GM23338 (cell line): Measurements from ENCODE around the gene GLT6D1. TPM values are rescaled to one million over a fixed set of nuclear protein-coding genes. Genes with fewer than 3 reads are reported as not detected.

Source experiments
- ATAC-seq: fragments of 200-7000 bp; cut with Tn5 transposase; 3 replicates; pipeline ENCODE4 v1.9.1; 2020
- DNase-seq: peaks from one replicate; pipeline ENCODE4 v3.0.0-alpha.2; 2015; ENCODE audit warnings: low spot score
- H2AFZ ChIP-seq: fragments of 200-600 bp; sonication (generic); 2 replicates; pipeline ENCODE4 v1.8.0; 2016; ENCODE audit warnings: antibody characterized with exemption, mild to moderate bottlenecking, moderate library complexity
- H3F3A ChIP-seq: fragments of 200-600 bp; sonication (generic); replicated peaks from 2 replicates; pipeline ENCODE4 v1.8.0; 2017; ENCODE audit warnings: antibody characterized with exemption, mixed run types, low read depth
- H3K27ac ChIP-seq: fragments of 200-600 bp; sonication (generic); 2 replicates; pipeline ENCODE4 v1.6.1; 2016; ENCODE audit warnings: low read depth
- H3K27me3 ChIP-seq: fragments of 200-600 bp; sonication (generic); 2 replicates; pipeline ENCODE4 v1.8.0; 2016; ENCODE audit warnings: mild to moderate bottlenecking, mixed run types, moderate library complexity; ENCODE audit not compliant: insufficient read depth
- H3K36me3 ChIP-seq: fragments of 200-600 bp; sonication (generic); 2 replicates; pipeline ENCODE4 v1.8.0; 2016; ENCODE audit warnings: mild to moderate bottlenecking; ENCODE audit not compliant: insufficient read depth
- H3K4me1 ChIP-seq: fragments of 200-600 bp; sonication (generic); 2 replicates; pipeline ENCODE4 v1.8.0; 2016; ENCODE audit warnings: mild to moderate bottlenecking, moderate library complexity; ENCODE audit not compliant: insufficient read depth
- H3K4me2 ChIP-seq: fragments of 200-600 bp; sonication (generic); 2 replicates; pipeline ENCODE4 v1.7.1; 2017; ENCODE audit warnings: mixed run types
- H3K4me3 ChIP-seq: fragments of 200-600 bp; sonication (generic); 2 replicates; pipeline ENCODE4 v1.6.1; 2016; ENCODE audit warnings: mixed run types
- H3K79me2 ChIP-seq: fragments of 200-600 bp; sonication (generic); replicated peaks from 2 replicates; pipeline ENCODE4 v1.8.0; 2017; ENCODE audit warnings: mild to moderate bottlenecking; ENCODE audit not compliant: insufficient read depth
- H3K9me2 ChIP-seq: fragments of 200-600 bp; sonication (generic); 2 replicates; pipeline ENCODE4 v1.8.0; 2017; ENCODE audit not compliant: insufficient read depth
- H4K20me1 ChIP-seq: fragments of 200-600 bp; sonication (generic); replicated peaks from 2 replicates; pipeline ENCODE4 v1.8.0; 2017; ENCODE audit warnings: mild to moderate bottlenecking; ENCODE audit not compliant: insufficient read depth
- H3K27ac Mint-ChIP-seq: 2 replicates; pipeline ENCODE4 v1.8.0; 2020; ENCODE audit warnings: inconsistent platforms, mild to moderate bottlenecking, moderate library complexity, mixed read lengths
- H3K27me3 Mint-ChIP-seq: 3 replicates; pipeline ENCODE4 v1.8.0; 2022; ENCODE audit warnings: low read depth, mild to moderate bottlenecking, moderate library complexity, mixed read lengths, inconsistent platforms; ENCODE audit not compliant: insufficient read depth, poor library complexity
- H3K36me3 Mint-ChIP-seq: 3 replicates; pipeline ENCODE4 v1.8.0; 2021; ENCODE audit warnings: low read depth, mild to moderate bottlenecking, inconsistent platforms, moderate library complexity, mixed read lengths
- H3K4me1 Mint-ChIP-seq: 3 replicates; pipeline ENCODE4 v1.8.0; 2020; ENCODE audit warnings: mild to moderate bottlenecking, inconsistent platforms, mixed read lengths
- H3K4me3 Mint-ChIP-seq: 3 replicates; pipeline ENCODE4 v1.8.0; 2021; ENCODE audit warnings: moderate library complexity, mild to moderate bottlenecking, inconsistent platforms, mixed read lengths
- H3K9me3 Mint-ChIP-seq: 3 replicates; pipeline ENCODE4 v1.8.0; 2020; ENCODE audit warnings: moderate library complexity, mild to moderate bottlenecking, inconsistent platforms, mixed read lengths
- CTCF ChIP-seq, 2 experiments: fragments of 200-600 bp in 1 of 2; sonication (generic) in 1 of 2; conservative IDR thresholded peaks; 2 replicates each; pipeline versions ENCODE4 v1.5.1 to v1.6.1; 2016 to 2017; ENCODE audit warnings: antibody characterized with exemption in 2 of 2, low read depth in 2 of 2, mild to moderate bottlenecking in 2 of 2, moderate library complexity in 1 of 2
- EZH2phosphoT487 ChIP-seq: fragments of 200-600 bp; sonication (generic); IDR thresholded peaks from one replicate; pipeline ENCODE4 v1.8.1; 2018; ENCODE audit warnings: antibody characterized with exemption; ENCODE audit not compliant: unreplicated experiment
- JUNB ChIP-seq: IDR thresholded peaks from one replicate; pipeline ENCODE4 v1.6.1; 2016; ENCODE audit warnings: antibody characterized with exemption; ENCODE audit not compliant: unreplicated experiment
- NANOG ChIP-seq: IDR thresholded peaks from 2 replicates; pipeline ENCODE4 v1.6.1; 2016; ENCODE audit warnings: antibody characterized with exemption, borderline replicate concordance
- POLR2AphosphoS5 ChIP-seq: IDR thresholded peaks from 2 replicates; pipeline ENCODE4 v1.6.1; 2016; ENCODE audit warnings: antibody characterized with exemption, low read depth
- REST ChIP-seq: IDR thresholded peaks from one replicate; pipeline ENCODE4 v1.6.1; 2018; ENCODE audit warnings: antibody characterized with exemption; ENCODE audit not compliant: unreplicated experiment
- STAT1 ChIP-seq: IDR thresholded peaks from one replicate; pipeline ENCODE4 v1.6.1; 2016; ENCODE audit warnings: antibody characterized with exemption; ENCODE audit not compliant: unreplicated experiment
- ZNF331 ChIP-seq: fragments of 250-450 bp; sonication (Bioruptor Pico); IDR thresholded peaks from 2 replicates; pipeline ENCODE4 v1.5.0; 2020; ENCODE audit warnings: low read depth, mild to moderate bottlenecking, moderate library complexity
- polyA plus RNA-seq: library from polyadenylated mRNA; unstranded; fragments of >200 nt; fragmentation: Nextera tagmentation; extraction: Ambion mirVana; gene quantifications from 2 replicates; pipeline ENCODE4 v1.2.1, GENCODE V29; 2016
- total RNA-seq: library from RNA; depleted of rRNA; stranded (reverse); fragments of >200 nt; shearing (Covaris generic); gene quantifications from 2 replicates; pipeline ENCODE4 v1.2.3, GENCODE V29; 2014

The GLT6D1 gene
- total and polyA plus RNA-seq, 2 experiments from 2014 or later: not detected

- H4K20me1 ChIP-seq: no peaks in the 10 kb centered on the region
- peaks cover 3% of the 10 kb centered on the region; the same call in 2 of the 3 replicates for H3K9me3 Mint-ChIP-seq
- H3K27ac Mint-ChIP-seq: no peak overlapping the region
- no peak overlapping the region for H2AFZ ChIP-seq
- H3K9me2 ChIP-seq: no peaks in the 10 kb centered on the region
- H3K27me3 ChIP-seq: no peaks in the 10 kb centered on the region
- peak; percentile 69 for DNase-seq
- H3K36me3 Mint-ChIP-seq: no peaks in the 10 kb centered on the region
- H3F3A ChIP-seq: no peaks in the 10 kb centered on the region
- H3K36me3 ChIP-seq: no peaks in the 10 kb centered on the region
- H3K27ac ChIP-seq: no peak overlapping the region
- H3K4me3 Mint-ChIP-seq: no peak overlapping the region
- no peak for TF ChIP-seq REST
- TF ChIP-seq CTCF (conservative IDR thresholded peaks at IDR 0.05; ENCODE audit: low read depth in 2 of 2): peak; percentile 78 to 84
- peaks cover 6% of the 10 kb centered on the region for H3K27me3 Mint-ChIP-seq
- no peak overlapping the region for H3K4me3 ChIP-seq
- no peaks in the 10 kb centered on the region for H3K4me1 ChIP-seq
- no peak overlapping the region for H3K4me2 ChIP-seq
- peak; percentile 33 for ATAC-seq
- H3K4me1 Mint-ChIP-seq: peaks cover 3% of the 10 kb centered on the region
- no peaks in the 10 kb centered on the region for H3K79me2 ChIP-seq
Observed at GRCh38 chr9:135602789-135603481, 36.4 kb downstream of the GLT6D1 start.

GRCh38 chr9:135601988-135602387, 37.4 kb downstream of the GLT6D1 start:
- peaks cover 3% of the 10 kb centered on the region for H3K4me1 Mint-ChIP-seq
- Histone ChIP-seq H3K9me2 (no peaks in the 10 kb centered on the region), H4K20me1 (no peaks in the 10 kb centered on the region), H3K4me1 (no peaks in the 10 kb centered on the region), H2AFZ (no peak overlapping the region), H3K4me2 (no peak overlapping the region), H3K27me3 (no peaks in the 10 kb centered on the region), H3K36me3 (no peaks in the 10 kb centered on the region), H3K79me2 (no peaks in the 10 kb centered on the region), H3F3A (no peaks in the 10 kb centered on the region), H3K4me3 (no peak overlapping the region), H3K27ac (no peak overlapping the region)
- ATAC-seq (no peak), DNase-seq (no peak)
- no peaks in the 10 kb centered on the region for H3K36me3 Mint-ChIP-seq
- no peak overlapping the region for H3K4me3 Mint-ChIP-seq
- no peak overlapping the region for H3K27ac Mint-ChIP-seq
- H3K9me3 Mint-ChIP-seq: peaks cover 3% of the 10 kb centered on the region; the same call in 2 of the 3 replicates
- peaks cover 6% of the 10 kb centered on the region for H3K27me3 Mint-ChIP-seq
- TF ChIP-seq NANOG (no peak), EZH2phosphoT487 (no peak), REST (no peak), ZNF331 (CRISPR knock-in tag) (no peak), JUNB (no peak), STAT1 (no peak), POLR2AphosphoS5 (no peak)
